Ishikawa (cell line): ENCODE data around the gene ATAD3B.

ENCODE experiments used
- EP300 ChIP-seq: IDR thresholded peaks from 2 replicates; pipeline ENCODE4 v1.6.1; 2012; ENCODE audit warnings: borderline replicate concordance
- RAD21 ChIP-seq: IDR thresholded peaks from 2 replicates; pipeline ENCODE4 v1.6.1; 2012; ENCODE audit warnings: low read depth
- TAF1 ChIP-seq: IDR thresholded peaks from 2 replicates; pipeline ENCODE4 v1.6.1; 2012; ENCODE audit warnings: low read depth, mild to moderate bottlenecking
- TF ChIP-seq, protein P1 (sequence below): IDR thresholded peaks from 2 replicates; pipeline ENCODE4 v1.6.1; 2012; ENCODE audit warnings: low read depth, mild to moderate bottlenecking
- TF ChIP-seq, protein P2 (sequence below): IDR thresholded peaks from 2 replicates; pipeline ENCODE4 v1.6.1; 2012

- TF ChIP-seq EP300 (no peak), TAF1 (no peak), RAD21 (no peak)
- TF ChIP-seq, protein P1, sequence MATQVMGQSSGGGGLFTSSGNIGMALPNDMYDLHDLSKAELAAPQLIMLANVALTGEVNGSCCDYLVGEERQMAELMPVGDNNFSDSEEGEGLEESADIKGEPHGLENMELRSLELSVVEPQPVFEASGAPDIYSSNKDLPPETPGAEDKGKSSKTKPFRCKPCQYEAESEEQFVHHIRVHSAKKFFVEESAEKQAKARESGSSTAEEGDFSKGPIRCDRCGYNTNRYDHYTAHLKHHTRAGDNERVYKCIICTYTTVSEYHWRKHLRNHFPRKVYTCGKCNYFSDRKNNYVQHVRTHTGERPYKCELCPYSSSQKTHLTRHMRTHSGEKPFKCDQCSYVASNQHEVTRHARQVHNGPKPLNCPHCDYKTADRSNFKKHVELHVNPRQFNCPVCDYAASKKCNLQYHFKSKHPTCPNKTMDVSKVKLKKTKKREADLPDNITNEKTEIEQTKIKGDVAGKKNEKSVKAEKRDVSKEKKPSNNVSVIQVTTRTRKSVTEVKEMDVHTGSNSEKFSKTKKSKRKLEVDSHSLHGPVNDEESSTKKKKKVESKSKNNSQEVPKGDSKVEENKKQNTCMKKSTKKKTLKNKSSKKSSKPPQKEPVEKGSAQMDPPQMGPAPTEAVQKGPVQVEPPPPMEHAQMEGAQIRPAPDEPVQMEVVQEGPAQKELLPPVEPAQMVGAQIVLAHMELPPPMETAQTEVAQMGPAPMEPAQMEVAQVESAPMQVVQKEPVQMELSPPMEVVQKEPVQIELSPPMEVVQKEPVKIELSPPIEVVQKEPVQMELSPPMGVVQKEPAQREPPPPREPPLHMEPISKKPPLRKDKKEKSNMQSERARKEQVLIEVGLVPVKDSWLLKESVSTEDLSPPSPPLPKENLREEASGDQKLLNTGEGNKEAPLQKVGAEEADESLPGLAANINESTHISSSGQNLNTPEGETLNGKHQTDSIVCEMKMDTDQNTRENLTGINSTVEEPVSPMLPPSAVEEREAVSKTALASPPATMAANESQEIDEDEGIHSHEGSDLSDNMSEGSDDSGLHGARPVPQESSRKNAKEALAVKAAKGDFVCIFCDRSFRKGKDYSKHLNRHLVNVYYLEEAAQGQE = no peak
- TF ChIP-seq, protein P2, sequence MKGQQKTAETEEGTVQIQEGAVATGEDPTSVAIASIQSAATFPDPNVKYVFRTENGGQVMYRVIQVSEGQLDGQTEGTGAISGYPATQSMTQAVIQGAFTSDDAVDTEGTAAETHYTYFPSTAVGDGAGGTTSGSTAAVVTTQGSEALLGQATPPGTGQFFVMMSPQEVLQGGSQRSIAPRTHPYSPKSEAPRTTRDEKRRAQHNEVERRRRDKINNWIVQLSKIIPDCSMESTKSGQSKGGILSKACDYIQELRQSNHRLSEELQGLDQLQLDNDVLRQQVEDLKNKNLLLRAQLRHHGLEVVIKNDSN = no peak
Measured at GRCh38 chr1:1489861-1490260, 18.3 kb downstream of the ATAD3B start.
